ENCODE results near the gene RNF8.

DNA sequence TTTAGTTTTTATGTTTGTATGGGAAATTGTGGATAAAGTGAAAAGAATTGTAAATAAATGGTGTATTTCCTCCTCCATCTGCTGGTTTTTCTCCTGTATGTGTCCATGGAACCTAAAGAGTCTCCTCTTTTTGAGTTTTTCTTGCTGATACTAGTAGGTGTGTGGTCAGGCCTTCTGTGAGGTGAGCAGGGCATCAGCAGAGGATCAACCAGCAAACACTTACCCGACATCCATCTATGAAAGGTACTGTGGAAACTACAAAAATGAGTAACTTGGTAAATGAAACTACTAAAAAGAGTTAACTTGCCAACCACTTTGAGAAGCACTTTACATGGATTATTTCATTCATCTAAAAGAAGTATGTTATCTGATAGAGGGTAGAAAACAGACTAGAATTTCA is 20.9 kb upstream of the RNF8 start:
- TF ChIP-seq, protein P1, sequence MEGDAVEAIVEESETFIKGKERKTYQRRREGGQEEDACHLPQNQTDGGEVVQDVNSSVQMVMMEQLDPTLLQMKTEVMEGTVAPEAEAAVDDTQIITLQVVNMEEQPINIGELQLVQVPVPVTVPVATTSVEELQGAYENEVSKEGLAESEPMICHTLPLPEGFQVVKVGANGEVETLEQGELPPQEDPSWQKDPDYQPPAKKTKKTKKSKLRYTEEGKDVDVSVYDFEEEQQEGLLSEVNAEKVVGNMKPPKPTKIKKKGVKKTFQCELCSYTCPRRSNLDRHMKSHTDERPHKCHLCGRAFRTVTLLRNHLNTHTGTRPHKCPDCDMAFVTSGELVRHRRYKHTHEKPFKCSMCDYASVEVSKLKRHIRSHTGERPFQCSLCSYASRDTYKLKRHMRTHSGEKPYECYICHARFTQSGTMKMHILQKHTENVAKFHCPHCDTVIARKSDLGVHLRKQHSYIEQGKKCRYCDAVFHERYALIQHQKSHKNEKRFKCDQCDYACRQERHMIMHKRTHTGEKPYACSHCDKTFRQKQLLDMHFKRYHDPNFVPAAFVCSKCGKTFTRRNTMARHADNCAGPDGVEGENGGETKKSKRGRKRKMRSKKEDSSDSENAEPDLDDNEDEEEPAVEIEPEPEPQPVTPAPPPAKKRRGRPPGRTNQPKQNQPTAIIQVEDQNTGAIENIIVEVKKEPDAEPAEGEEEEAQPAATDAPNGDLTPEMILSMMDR (IDR thresholded peaks at IDR 0.05) = no peak
- no peak for TF ChIP-seq POLR2A (IDR thresholded peaks at IDR 0.05)
